ENCODE data around the gene NRDE2. TPM values are rescaled to one million over a fixed set of nuclear protein-coding genes. Genes with fewer than 3 reads are reported as not detected.

Gene NRDE2
- total RNA-seq, 1 experiment from 2014 or later, result 19.2 TPM

GRCh38 chr14:90301122-90301521, 30.6 kb downstream of the NRDE2 start:
- no peak for DNase-seq
- TF ChIP-seq CTCF (IDR thresholded peaks at IDR 0.05; ENCODE audit: unreplicated experiment), result no peak
- H3K27ac Mint-ChIP-seq (ENCODE audit: unreplicated experiment), result no peak overlapping the region
- H3K4me1 Mint-ChIP-seq (ENCODE audit: low read depth, unreplicated experiment), result no peaks in the 10 kb centered on the region
- no peaks in the 10 kb centered on the region for H3K27me3 Mint-ChIP-seq (ENCODE audit: unreplicated experiment)
- no peak overlapping the region for H3K4me3 Mint-ChIP-seq (ENCODE audit: low read depth, unreplicated experiment)
- BruUV-seq (replicated peaks), result no TSS peak
- H3K9me3 Mint-ChIP-seq (ENCODE audit: low read depth, unreplicated experiment), result no peaks in the 10 kb centered on the region
- intact Hi-C loops (cut with micrococcal nuclease; ENCODE audit: unreplicated experiment), result loop anchor here (1.0 to 5.0 kb wide), 5 partner anchors 98 to 601 kb away; no protein-coding TSS in a partner anchor
- H3K36me3 Mint-ChIP-seq (ENCODE audit: insufficient read depth, unreplicated experiment), result peaks cover 20% of the 10 kb centered on the region
- CTCF ChIA-PET, result interaction anchor here (0.8 to 1.4 kb wide), 11 partner anchors 12 to 457 kb away, joined by 3 to 15 read pairs (median 5); partner anchors contain the start of gene CALM1

- peaks cover 20% of the 10 kb centered on the region for H3K36me3 Mint-ChIP-seq (ENCODE audit: insufficient read depth, unreplicated experiment)
- no peaks in the 10 kb centered on the region for H3K9me3 Mint-ChIP-seq (ENCODE audit: low read depth, unreplicated experiment)
- no peak for DNase-seq
- H3K4me1 Mint-ChIP-seq (ENCODE audit: low read depth, unreplicated experiment), result no peaks in the 10 kb centered on the region
- TF ChIP-seq CTCF (IDR thresholded peaks at IDR 0.05; ENCODE audit: unreplicated experiment), result no peak
- H3K27ac Mint-ChIP-seq (ENCODE audit: unreplicated experiment), result peak overlapping the region; percentile 45
- no peak overlapping the region for H3K4me3 Mint-ChIP-seq (ENCODE audit: low read depth, unreplicated experiment)
- CTCF ChIA-PET, result interaction anchor here (0.8 to 1.2 kb wide), 3 partner anchors 37 to 99 kb away, joined by 3 to 11 read pairs (median 8); partner anchors contain the start of gene CALM1
- no peaks in the 10 kb centered on the region for H3K27me3 Mint-ChIP-seq (ENCODE audit: unreplicated experiment)
- intact Hi-C loops (cut with micrococcal nuclease; ENCODE audit: unreplicated experiment), result loop anchor here (1.0 to 5.0 kb wide), 5 partner anchors 98 to 602 kb away; no protein-coding TSS in a partner anchor
- no TSS peak for BruUV-seq (replicated peaks)
Measured at GRCh38 chr14:90300611-90301047, 31.1 kb downstream of the NRDE2 start.

- no TSS peak for BruUV-seq (replicated peaks)
- Mint-ChIP-seq H3K4me1 (ENCODE audit: low read depth, unreplicated experiment) (no peaks in the 10 kb centered on the region), H3K27me3 (ENCODE audit: unreplicated experiment) (no peaks in the 10 kb centered on the region), H3K4me3 (ENCODE audit: low read depth, unreplicated experiment) (no peak overlapping the region), H3K36me3 (ENCODE audit: insufficient read depth, unreplicated experiment) (peaks cover 20% of the 10 kb centered on the region), H3K9me3 (ENCODE audit: low read depth, unreplicated experiment) (no peaks in the 10 kb centered on the region), H3K27ac (ENCODE audit: unreplicated experiment) (no peak overlapping the region)
- no peak for DNase-seq
- intact Hi-C loops (cut with micrococcal nuclease; ENCODE audit: unreplicated experiment), result no loop called here
- TF ChIP-seq CTCF (IDR thresholded peaks at IDR 0.05; ENCODE audit: unreplicated experiment), result no peak
- CTCF ChIA-PET, result no interaction called here
Measured at GRCh38 chr14:90299408-90299807, 32.3 kb downstream of the NRDE2 start.

- DNase-seq, result no peak
- no peaks in the 10 kb centered on the region for H3K4me1 Mint-ChIP-seq (ENCODE audit: low read depth, unreplicated experiment)
- H3K27ac Mint-ChIP-seq (ENCODE audit: unreplicated experiment), result no peak overlapping the region
- H3K4me3 Mint-ChIP-seq (ENCODE audit: low read depth, unreplicated experiment), result no peak overlapping the region
- no peaks in the 10 kb centered on the region for H3K9me3 Mint-ChIP-seq (ENCODE audit: low read depth, unreplicated experiment)
- BruUV-seq (replicated peaks), result no TSS peak
- intact Hi-C loops (cut with micrococcal nuclease; ENCODE audit: unreplicated experiment), result no loop called here
- no peaks in the 10 kb centered on the region for H3K27me3 Mint-ChIP-seq (ENCODE audit: unreplicated experiment)
- CTCF ChIA-PET, result no interaction called here
- no peak for TF ChIP-seq CTCF (IDR thresholded peaks at IDR 0.05; ENCODE audit: unreplicated experiment)
- peaks cover 20% of the 10 kb centered on the region for H3K36me3 Mint-ChIP-seq (ENCODE audit: insufficient read depth, unreplicated experiment)
Measured at GRCh38 chr14:90297876-90298629, 33.7 kb downstream of the NRDE2 start.

Data from Calu3 (cell line).